GM18507 (cell line): ENCODE results near the gene ZNF527.
"Not testable (repeated sequence)": the region's sequence is repeated elsewhere in the genome, so short reads cannot be mapped to it uniquely, and the experiment has no call there.

Experiments
- DNase-seq: peaks from one replicate; pipeline ENCODE4 v3.0.0; 2011; ENCODE audit warnings: low read depth; ENCODE audit not compliant: insufficient read length; ENCODE audit errors: extremely low spot score
- FAIRE-seq: peaks from 2 replicates; lab custom pipeline; 2011; peaks lifted over from hg19 to GRCh38; lab: Jason Lieb, UNC

Gene ZNF527

GRCh38 chr19:37370880-37371661 lies at the start of gene ZNF527:
Gene ZNF527 (plus strand): TSS chr19:37371099. CDS start chr19:37374199, 3,100 bp downstream.
- peak; percentile 91 for DNase-seq
- peak; percentile 100 for FAIRE-seq

- no peak for FAIRE-seq
Observed at GRCh38 chr19:37329686-37330085, 41.2 kb upstream of the ZNF527 start.

GRCh38 chr19:37332839-37333238 lies 38.1 kb upstream of the ZNF527 start:
- no peak for DNase-seq
- FAIRE-seq, result no peak

More at GRCh38 chr19:37329686-37330085, 41.2 kb upstream of the ZNF527 start:
- no peak for DNase-seq

- FAIRE-seq (no peak), DNase-seq (no peak)
Observed at GRCh38 chr19:37333457-37333856, 37.4 kb upstream of the ZNF527 start.

GRCh38 chr19:37334179-37335071 lies 36.5 kb upstream of the ZNF527 start:
- DNase-seq (peak; percentile 70), FAIRE-seq (peak; percentile 73)

GRCh38 chr19:37342753-37343152 lies 28.1 kb upstream of the ZNF527 start:
- FAIRE-seq (no peak), DNase-seq (no peak)

GRCh38 chr19:37346091-37346490 lies 24.8 kb upstream of the ZNF527 start:
- no peak for DNase-seq
- no peak for FAIRE-seq

- FAIRE-seq, result no peak
- no peak for DNase-seq
Observed at GRCh38 chr19:37348060-37348459, 22.8 kb upstream of the ZNF527 start.

GRCh38 chr19:37353968-37354367 lies 16.9 kb upstream of the ZNF527 start:
- DNase-seq (no peak), FAIRE-seq (no peak)

GRCh38 chr19:37355901-37356300 lies 15.0 kb upstream of the ZNF527 start:
- FAIRE-seq, result no peak
- no peak for DNase-seq

- DNase-seq (no peak), FAIRE-seq (no peak)
Observed at GRCh38 chr19:37361994-37362393, 8.9 kb upstream of the ZNF527 start.

GRCh38 chr19:37362733-37363132 lies 8.2 kb upstream of the ZNF527 start:
- DNase-seq (no peak), FAIRE-seq (no peak)

GRCh38 chr19:37370386-37370879 lies 466 bp upstream of the ZNF527 start:
- DNase-seq, FAIRE-seq: not testable (repeated sequence)

GRCh38 chr19:37389234-37389633 lies 18.3 kb downstream of the ZNF527 start:
- DNase-seq (no peak), FAIRE-seq (no peak)

- not testable (repeated sequence) for FAIRE-seq
Observed at GRCh38 chr19:37391399-37391798, 20.5 kb downstream of the ZNF527 start.

GRCh38 chr19:37401078-37401477 lies 30.2 kb downstream of the ZNF527 start:
- DNase-seq, result no peak
- FAIRE-seq, result no peak

More at GRCh38 chr19:37391399-37391798, 20.5 kb downstream of the ZNF527 start:
- not testable (repeated sequence) for DNase-seq

GRCh38 chr19:37403403-37403802 lies 32.5 kb downstream of the ZNF527 start:
- FAIRE-seq (no peak), DNase-seq (no peak)

GRCh38 chr19:37406140-37406846 lies 35.4 kb downstream of the ZNF527 start:
- not testable (repeated sequence) for DNase-seq, FAIRE-seq

GRCh38 chr19:37412700-37413099 lies 41.8 kb downstream of the ZNF527 start:
- DNase-seq (no peak), FAIRE-seq (no peak)
